Measurements from ENCODE around the gene OPN1SW.

DNA sequence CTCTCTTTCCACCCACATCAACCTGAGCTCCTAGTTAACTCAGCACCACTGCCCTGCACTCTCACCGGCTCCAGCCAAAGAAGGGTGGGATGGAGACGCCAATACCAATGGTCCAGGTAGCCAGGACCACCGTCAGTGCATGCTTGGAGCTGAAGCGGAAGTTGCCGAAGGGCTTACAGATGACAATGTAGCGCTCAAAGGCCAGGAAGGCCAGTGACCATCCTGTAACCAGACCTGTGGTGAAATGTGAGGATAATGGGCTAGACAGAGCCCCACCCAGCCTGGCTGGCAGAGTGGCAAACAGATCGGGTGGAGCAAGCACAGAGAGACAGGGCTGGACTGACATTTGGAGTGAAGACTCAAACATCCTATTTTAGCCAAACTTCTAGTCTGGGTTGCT lies 673 bp downstream of the OPN1SW start:
- TF ChIP-seq ELF4 (IDR thresholded peaks at IDR 0.05) (no peak), ZNF384 (IDR thresholded peaks at IDR 0.05) (no peak), BHLHE40 (IDR thresholded peaks at IDR 0.05; ENCODE audit: borderline replicate concordance) (no peak), FOXK2 (IDR thresholded peaks at IDR 0.05) (no peak), TARDBP (IDR thresholded peaks at IDR 0.05) (no peak), SP1 (IDR thresholded peaks at IDR 0.05) (no peak), PKNOX1 (IDR thresholded peaks at IDR 0.05) (no peak), HDGF (IDR thresholded peaks at IDR 0.05; ENCODE audit: borderline replicate concordance) (no peak), FOXM1 (IDR thresholded peaks at IDR 0.05; ENCODE audit: borderline replicate concordance) (no peak), ARNT (IDR thresholded peaks at IDR 0.05) (no peak), L3MBTL2 (conservative IDR thresholded peaks at IDR 0.05) (no peak), CTBP1 (IDR thresholded peaks at IDR 0.05; ENCODE audit: borderline replicate concordance) (no peak), FOXA1 (IDR thresholded peaks at IDR 0.05) (no peak), LEF1 (IDR thresholded peaks at IDR 0.05; ENCODE audit: borderline replicate concordance) (no peak)

All from HEK293T (cell line).